GM19043 (cell line): ENCODE results near the gene ID4.

Experiments
- ATAC-seq: cut with Tn5 transposase; IDR thresholded peaks from one replicate; pipeline ENCODE4 v1.9.1; 2021; ENCODE audit warnings: low read depth; ENCODE audit not compliant: unreplicated experiment

The ID4 gene

GRCh38 chr6:19836799-19837510 is at the start of gene ID4:
ID4 (plus strand) TSS chr6:19837370; CDS start chr6:19837755, 385 bp downstream.
- ATAC-seq, result no peak

- ATAC-seq, result no peak
Measured at GRCh38 chr6:19788686-19789085, 48.5 kb upstream of the ID4 start.

- no peak for ATAC-seq
Measured at GRCh38 chr6:19789100-19789803, 47.9 kb upstream of the ID4 start.

GRCh38 chr6:19791267-19791666 is 45.9 kb upstream of the ID4 start:
- no peak for ATAC-seq

- no peak for ATAC-seq
Measured at GRCh38 chr6:19795211-19795610, 42.0 kb upstream of the ID4 start.

- ATAC-seq, result no peak
Measured at GRCh38 chr6:19796452-19796851, 40.7 kb upstream of the ID4 start.

GRCh38 chr6:19798362-19798761 is 38.8 kb upstream of the ID4 start:
- no peak for ATAC-seq

GRCh38 chr6:19802656-19803055 is 34.5 kb upstream of the ID4 start:
- ATAC-seq, result no peak

- no peak for ATAC-seq
Measured at GRCh38 chr6:19803331-19804204, 33.6 kb upstream of the ID4 start.

- peak; percentile 95 for ATAC-seq
Measured at GRCh38 chr6:19804205-19805128, 32.7 kb upstream of the ID4 start.

- ATAC-seq, result no peak
Measured at GRCh38 chr6:19805129-19805481, 32.1 kb upstream of the ID4 start.

GRCh38 chr6:19806971-19807396 is 30.2 kb upstream of the ID4 start:
- ATAC-seq, result no peak

GRCh38 chr6:19811397-19812079 is 25.6 kb upstream of the ID4 start:
- ATAC-seq, result no peak

GRCh38 chr6:19812512-19813119 is 24.6 kb upstream of the ID4 start:
- ATAC-seq, result no peak

GRCh38 chr6:19818805-19819204 is 18.4 kb upstream of the ID4 start:
- no peak for ATAC-seq

- ATAC-seq, result no peak
Measured at GRCh38 chr6:19824058-19824807, 12.9 kb upstream of the ID4 start.

GRCh38 chr6:19827247-19827646 is 9.9 kb upstream of the ID4 start:
- ATAC-seq, result no peak

GRCh38 chr6:19827903-19828302 is 9.3 kb upstream of the ID4 start:
- no peak for ATAC-seq

- ATAC-seq, result no peak
Measured at GRCh38 chr6:19830171-19830570, 7.0 kb upstream of the ID4 start.
